ENCODE measurements around the gene NSL1. TPM values are rescaled to one million over a fixed set of nuclear protein-coding genes. Genes with fewer than 3 reads are reported as not detected.
"Not testable (repeated sequence)": the region's sequence is repeated elsewhere in the genome, so short reads cannot be mapped to it uniquely, and the experiment has no call there.

Gene NSL1
- polyA plus RNA-seq, 2 donors: 4.7 to 11.1 TPM

DNA sequence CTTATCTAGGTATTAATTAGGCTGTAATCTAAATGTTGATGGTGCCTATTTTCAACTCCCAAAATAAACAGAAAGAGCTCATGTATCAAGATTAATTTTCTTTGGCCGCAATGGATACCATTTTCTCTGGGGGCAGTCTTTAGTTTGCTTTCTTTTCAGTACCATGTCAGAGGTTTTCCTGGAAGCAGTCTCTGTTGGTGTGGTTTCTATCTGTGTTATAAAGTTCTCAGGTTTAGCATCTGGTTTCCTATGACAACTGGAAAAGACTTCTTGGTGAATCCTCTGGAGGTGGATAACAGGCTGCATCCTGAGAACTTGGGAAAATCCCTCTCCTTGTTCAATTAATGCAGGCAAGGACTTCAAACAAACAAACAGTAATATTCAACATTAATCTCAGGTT, 53.2 kb downstream of the NSL1 start:
- no peak overlapping the region for H3K27ac ChIP-seq (ENCODE audit: low read depth in 2 of 2, low read length in 1 of 2)
- no peaks in the 10 kb centered on the region for H3K9me3 ChIP-seq (ENCODE audit: control insufficient read depth in 2 of 2, insufficient read depth in 1 of 2, low read depth in 1 of 2, low read length in 1 of 2)
- H3K4me3 ChIP-seq (ENCODE audit: low read depth in 1 of 2, low read length in 2 of 2): no peak overlapping the region
- 73 to 78% methylated on average over 1 of the region's 1 CpG for WGBS, 2 donors
- no peaks in the 10 kb centered on the region for H3K27me3 ChIP-seq (ENCODE audit: control insufficient read depth in 1 of 2, insufficient read depth in 2 of 2, low read length in 2 of 2)
- peaks cover 0 to 3% of the 10 kb centered on the region in 2 donors for H3K36me3 ChIP-seq (ENCODE audit: control insufficient read depth in 2 of 2, insufficient read depth in 2 of 2, low read length in 1 of 2)
- H3K4me1 ChIP-seq (ENCODE audit: control insufficient read depth in 2 of 2, insufficient read depth in 2 of 2, low read length in 1 of 2): no peaks in the 10 kb centered on the region

DNA sequence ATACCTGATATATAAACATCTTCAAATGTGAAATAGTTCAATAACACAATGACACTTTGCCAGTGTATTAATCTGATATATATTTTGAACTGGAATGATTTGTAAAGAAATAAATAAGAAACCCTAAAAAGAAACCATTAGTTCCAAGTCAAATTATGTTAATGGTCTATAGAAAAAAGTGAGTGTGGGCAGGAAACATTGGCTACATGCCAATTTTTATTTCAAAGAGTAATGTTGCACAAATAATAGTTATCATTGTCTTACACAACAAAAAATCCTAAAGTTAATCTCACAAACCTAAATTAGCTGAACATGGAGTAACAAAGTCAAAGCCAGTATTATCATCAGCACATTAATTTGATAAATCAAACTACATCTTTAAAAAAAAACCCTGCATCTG, 54.0 kb downstream of the NSL1 start:
- H3K4me1 ChIP-seq (ENCODE audit: control insufficient read depth in 2 of 2, insufficient read depth in 2 of 2, low read length in 1 of 2): no peaks in the 10 kb centered on the region
- no peaks in the 10 kb centered on the region for H3K9me3 ChIP-seq (ENCODE audit: control insufficient read depth in 2 of 2, insufficient read depth in 1 of 2, low read depth in 1 of 2, low read length in 1 of 2)
- H3K4me3 ChIP-seq (ENCODE audit: low read depth in 1 of 2, low read length in 2 of 2): no peak overlapping the region
- H3K36me3 ChIP-seq (ENCODE audit: control insufficient read depth in 2 of 2, insufficient read depth in 2 of 2, low read length in 1 of 2): peaks cover 0 to 3% of the 10 kb centered on the region in 2 donors
- H3K27me3 ChIP-seq (ENCODE audit: control insufficient read depth in 1 of 2, insufficient read depth in 2 of 2, low read length in 2 of 2): no peaks in the 10 kb centered on the region
- no peak overlapping the region for H3K27ac ChIP-seq (ENCODE audit: low read depth in 2 of 2, low read length in 1 of 2)

GRCh38 chr1:212733109-212733508, 58.5 kb downstream of the NSL1 start:
- Histone ChIP-seq H3K27me3 (ENCODE audit: control insufficient read depth in 1 of 2, insufficient read depth in 2 of 2, low read length in 2 of 2) (no peaks in the 10 kb centered on the region), H3K4me3 (ENCODE audit: low read depth in 1 of 2, low read length in 2 of 2) (no peak overlapping the region), H3K27ac (ENCODE audit: low read depth in 2 of 2, low read length in 1 of 2) (no peak overlapping the region), H3K36me3 (ENCODE audit: control insufficient read depth in 2 of 2, insufficient read depth in 2 of 2, low read length in 1 of 2) (no peaks in the 10 kb centered on the region), H3K9me3 (ENCODE audit: control insufficient read depth in 2 of 2, insufficient read depth in 1 of 2, low read depth in 1 of 2, low read length in 1 of 2) (no peaks in the 10 kb centered on the region), H3K4me1 (ENCODE audit: control insufficient read depth in 2 of 2, insufficient read depth in 2 of 2, low read length in 1 of 2) (no peaks in the 10 kb centered on the region)
- 94 to 97% methylated on average over 8 of the region's 8 CpGs for WGBS, 2 donors

DNA sequence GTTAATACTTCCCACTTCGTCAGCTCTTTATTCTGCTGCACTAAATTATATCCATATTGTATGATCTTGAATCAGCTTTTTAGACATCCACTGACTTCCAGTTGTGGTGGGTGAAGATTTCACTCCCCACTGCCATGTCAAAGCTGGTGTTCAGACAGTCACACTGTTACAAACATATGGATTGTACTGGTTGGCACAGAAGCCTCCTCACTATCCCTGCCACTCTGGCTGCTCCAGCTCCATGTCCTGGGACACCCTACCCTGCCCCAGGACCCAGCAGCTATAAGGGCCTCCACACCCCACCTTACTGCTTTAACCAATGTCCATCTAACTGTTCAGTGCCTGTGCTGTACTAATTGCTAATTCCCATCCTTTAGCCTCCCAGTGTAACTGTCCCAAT, 59.9 kb downstream of the NSL1 start:
- no peaks in the 10 kb centered on the region for H3K27me3 ChIP-seq (ENCODE audit: control insufficient read depth in 1 of 2, insufficient read depth in 2 of 2, low read length in 2 of 2)
- 95 to 97% methylated on average over 1 of the region's 1 CpG for WGBS, 2 donors
- no peak overlapping the region for H3K27ac ChIP-seq (ENCODE audit: low read depth in 2 of 2, low read length in 1 of 2)

DNA sequence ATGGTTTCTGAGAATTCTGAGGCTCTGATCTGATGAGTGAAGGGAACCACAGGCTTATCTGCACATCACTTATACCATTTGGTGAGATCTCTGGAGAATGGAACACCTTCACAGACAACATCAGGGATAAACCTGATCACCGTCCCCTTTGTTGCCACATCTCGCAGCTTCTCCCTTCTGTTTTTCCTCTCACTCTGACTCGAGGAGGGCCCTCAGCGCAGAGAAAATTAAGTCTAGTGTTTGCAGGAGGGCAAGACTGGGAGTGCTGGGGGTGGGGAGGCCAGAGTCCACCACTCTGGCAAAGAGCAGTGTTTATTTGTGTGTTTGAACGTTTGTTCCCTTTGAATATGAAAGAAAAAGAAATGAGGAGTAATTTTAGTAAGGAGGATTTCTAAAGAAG, 63.0 kb downstream of the NSL1 start:
- no peaks in the 10 kb centered on the region for H3K9me3 ChIP-seq (ENCODE audit: control insufficient read depth in 2 of 2, insufficient read depth in 1 of 2, low read depth in 1 of 2, low read length in 1 of 2)
- no peak overlapping the region for H3K4me3 ChIP-seq (ENCODE audit: low read depth in 1 of 2, low read length in 2 of 2)
- H3K4me1 ChIP-seq (ENCODE audit: control insufficient read depth in 2 of 2, insufficient read depth in 2 of 2, low read length in 1 of 2): no peaks in the 10 kb centered on the region
- 60 to 68% methylated on average over 5 of the region's 5 CpGs for WGBS, 2 donors
- no peaks in the 10 kb centered on the region for H3K27me3 ChIP-seq (ENCODE audit: control insufficient read depth in 1 of 2, insufficient read depth in 2 of 2, low read length in 2 of 2)
- no peak overlapping the region for H3K27ac ChIP-seq (ENCODE audit: low read depth in 2 of 2, low read length in 1 of 2)
- H3K36me3 ChIP-seq (ENCODE audit: control insufficient read depth in 2 of 2, insufficient read depth in 2 of 2, low read length in 1 of 2): no peaks in the 10 kb centered on the region

More for the DNA sequence above, 59.9 kb downstream of the NSL1 start:
- Histone ChIP-seq H3K4me1 (ENCODE audit: control insufficient read depth in 2 of 2, insufficient read depth in 2 of 2, low read length in 1 of 2) (no peaks in the 10 kb centered on the region), H3K4me3 (ENCODE audit: low read depth in 1 of 2, low read length in 2 of 2) (no peak overlapping the region), H3K36me3 (ENCODE audit: control insufficient read depth in 2 of 2, insufficient read depth in 2 of 2, low read length in 1 of 2) (no peaks in the 10 kb centered on the region), H3K9me3 (ENCODE audit: control insufficient read depth in 2 of 2, insufficient read depth in 1 of 2, low read depth in 1 of 2, low read length in 1 of 2) (no peaks in the 10 kb centered on the region)

- H3K27ac ChIP-seq (ENCODE audit: low read depth in 2 of 2, low read length in 1 of 2): no peak overlapping the region
- H3K4me1 ChIP-seq (ENCODE audit: control insufficient read depth in 2 of 2, insufficient read depth in 2 of 2, low read length in 1 of 2): no peaks in the 10 kb centered on the region
- WGBS, 2 donors: 65 to 72% methylated on average over 13 of the region's 13 CpGs
Observed at GRCh38 chr1:212727386-212728181, 64.0 kb downstream of the NSL1 start.

GRCh38 chr1:212724679-212725078, 66.9 kb downstream of the NSL1 start:
- not testable (repeated sequence) for H3K27ac ChIP-seq (ENCODE audit: low read depth in 2 of 2, low read length in 1 of 2); H3K4me3 ChIP-seq (ENCODE audit: low read depth in 1 of 2, low read length in 2 of 2); H3K36me3 ChIP-seq (ENCODE audit: control insufficient read depth in 2 of 2, insufficient read depth in 2 of 2, low read length in 1 of 2); H3K27me3 ChIP-seq (ENCODE audit: control insufficient read depth in 1 of 2, insufficient read depth in 2 of 2, low read length in 2 of 2); H3K9me3 ChIP-seq (ENCODE audit: control insufficient read depth in 2 of 2, insufficient read depth in 1 of 2, low read depth in 1 of 2, low read length in 1 of 2); H3K4me1 ChIP-seq (ENCODE audit: control insufficient read depth in 2 of 2, insufficient read depth in 2 of 2, low read length in 1 of 2)
- WGBS, 2 donors: 93 to 94% methylated on average over 22 to 34 of the region's 34 CpGs

More at GRCh38 chr1:212727386-212728181, 64.0 kb downstream of the NSL1 start:
- Histone ChIP-seq H3K4me3 (ENCODE audit: low read depth in 1 of 2, low read length in 2 of 2) (no peak overlapping the region), H3K36me3 (ENCODE audit: control insufficient read depth in 2 of 2, insufficient read depth in 2 of 2, low read length in 1 of 2) (no peaks in the 10 kb centered on the region), H3K9me3 (ENCODE audit: control insufficient read depth in 2 of 2, insufficient read depth in 1 of 2, low read depth in 1 of 2, low read length in 1 of 2) (no peaks in the 10 kb centered on the region), H3K27me3 (ENCODE audit: control insufficient read depth in 1 of 2, insufficient read depth in 2 of 2, low read length in 2 of 2) (no peaks in the 10 kb centered on the region)

- Histone ChIP-seq H3K9me3 (ENCODE audit: control insufficient read depth in 2 of 2, insufficient read depth in 1 of 2, low read depth in 1 of 2, low read length in 1 of 2) (no peaks in the 10 kb centered on the region), H3K27ac (ENCODE audit: low read depth in 2 of 2, low read length in 1 of 2) (no peak overlapping the region), H3K4me1 (ENCODE audit: control insufficient read depth in 2 of 2, insufficient read depth in 2 of 2, low read length in 1 of 2) (peaks cover 0 to 3% of the 10 kb centered on the region in 2 donors), H3K36me3 (ENCODE audit: control insufficient read depth in 2 of 2, insufficient read depth in 2 of 2, low read length in 1 of 2) (no peaks in the 10 kb centered on the region), H3K27me3 (ENCODE audit: control insufficient read depth in 1 of 2, insufficient read depth in 2 of 2, low read length in 2 of 2) (no peaks in the 10 kb centered on the region), H3K4me3 (ENCODE audit: low read depth in 1 of 2, low read length in 2 of 2) (no peak overlapping the region)
- 53 to 55% methylated on average over 3 of the region's 3 CpGs for WGBS, 2 donors
Observed at GRCh38 chr1:212722270-212722957, 69.2 kb downstream of the NSL1 start.

DNA sequence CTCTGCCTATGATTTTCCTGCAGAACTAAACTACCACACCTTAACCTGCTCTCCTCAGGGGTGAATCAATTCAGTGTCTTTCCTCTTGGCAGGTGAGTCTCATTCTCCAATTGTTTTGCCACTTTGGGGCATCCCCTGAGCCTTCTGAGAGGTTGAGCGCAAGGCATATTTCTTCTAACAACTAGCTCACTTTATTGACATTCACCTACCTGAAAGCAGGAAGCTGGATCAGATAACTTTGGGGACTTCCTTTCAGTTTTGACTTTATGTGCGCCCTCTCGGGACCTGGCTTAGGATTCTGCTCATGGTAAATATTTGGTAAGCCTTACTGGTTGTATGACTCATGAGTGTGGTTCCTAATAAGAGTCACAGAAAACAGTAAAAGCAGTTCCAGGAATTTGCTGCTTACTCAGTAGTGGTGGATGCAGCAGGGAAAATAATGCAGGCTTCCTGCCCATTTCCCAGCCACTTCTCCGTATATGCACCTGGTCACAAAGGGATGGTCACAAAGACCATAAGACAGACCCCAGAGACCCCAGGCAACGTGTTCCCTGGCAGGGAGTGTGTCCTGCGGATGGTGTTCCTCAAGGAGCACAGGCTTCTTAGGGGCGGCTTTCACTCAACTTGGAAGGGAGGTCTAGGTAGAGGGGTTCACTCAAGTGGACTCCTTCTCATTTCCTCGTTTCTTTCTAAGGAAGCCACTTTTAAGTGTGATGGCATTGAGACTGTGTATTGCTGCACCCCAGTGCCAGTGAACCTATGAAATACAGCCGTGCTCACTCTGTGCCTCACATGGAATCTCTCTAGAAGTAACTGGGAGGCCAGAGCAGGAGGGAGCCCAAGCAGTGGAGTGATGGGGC, 70.0 kb downstream of the NSL1 start:
- Histone ChIP-seq H3K27ac (ENCODE audit: low read depth in 2 of 2, low read length in 1 of 2) (no peak overlapping the region), H3K4me3 (ENCODE audit: low read depth in 1 of 2, low read length in 2 of 2) (no peak overlapping the region), H3K4me1 (ENCODE audit: control insufficient read depth in 2 of 2, insufficient read depth in 2 of 2, low read length in 1 of 2) (peaks cover 0 to 3% of the 10 kb centered on the region in 2 donors), H3K27me3 (ENCODE audit: control insufficient read depth in 1 of 2, insufficient read depth in 2 of 2, low read length in 2 of 2) (no peaks in the 10 kb centered on the region), H3K9me3 (ENCODE audit: control insufficient read depth in 2 of 2, insufficient read depth in 1 of 2, low read depth in 1 of 2, low read length in 1 of 2) (no peaks in the 10 kb centered on the region), H3K36me3 (ENCODE audit: control insufficient read depth in 2 of 2, insufficient read depth in 2 of 2, low read length in 1 of 2) (no peaks in the 10 kb centered on the region)
- 56 to 60% methylated on average over 9 of the region's 9 CpGs for WGBS, 2 donors

All from esophagus (tissue), 2 donors.